Measurements from ENCODE around the gene HHIPL1. TPM values are rescaled to one million over a fixed set of nuclear protein-coding genes. Genes with fewer than 3 reads are reported as not detected.

Gene HHIPL1
- polyA plus RNA-seq, 1 experiment = 1.1 TPM

DNA sequence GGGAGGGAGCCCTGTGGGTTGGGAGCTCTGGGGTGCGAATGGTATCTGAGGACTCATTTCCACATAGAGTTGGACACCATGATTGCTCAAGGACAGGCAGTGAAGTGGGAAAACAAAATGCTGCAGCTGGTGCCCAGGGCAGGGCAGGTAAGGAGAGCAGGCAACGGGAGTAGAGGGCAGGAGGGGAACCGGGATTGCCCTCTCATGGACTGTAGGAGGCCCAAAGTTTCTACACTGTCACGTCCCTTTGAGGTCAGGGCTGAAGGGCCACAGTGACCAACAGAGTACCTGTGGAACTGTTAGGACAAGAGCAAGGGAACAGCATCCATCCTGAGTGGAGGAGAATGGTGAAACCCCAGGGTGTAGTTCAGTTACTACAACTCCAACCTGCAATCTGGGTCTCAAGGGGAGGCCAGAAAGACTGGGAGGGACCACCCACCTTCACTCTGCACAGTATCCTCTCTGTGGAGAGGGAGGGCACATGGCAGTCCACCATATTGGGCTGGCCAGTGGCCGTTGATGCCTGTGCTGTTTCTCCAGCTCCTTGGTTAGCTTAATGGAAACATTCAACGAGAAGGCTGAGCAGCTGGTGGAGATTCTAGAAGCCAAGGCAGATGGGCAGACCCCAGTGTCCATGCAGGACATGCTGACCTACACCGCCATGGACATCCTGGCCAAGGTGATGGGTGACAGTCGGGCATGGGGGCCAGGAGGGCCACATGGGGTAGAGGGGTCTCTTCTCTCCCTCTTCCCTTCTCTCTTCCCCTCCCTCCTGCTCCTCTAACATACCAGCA is 61.4 kb downstream of the HHIPL1 start:
- CTCF ChIA-PET = no interaction called here

DNA sequence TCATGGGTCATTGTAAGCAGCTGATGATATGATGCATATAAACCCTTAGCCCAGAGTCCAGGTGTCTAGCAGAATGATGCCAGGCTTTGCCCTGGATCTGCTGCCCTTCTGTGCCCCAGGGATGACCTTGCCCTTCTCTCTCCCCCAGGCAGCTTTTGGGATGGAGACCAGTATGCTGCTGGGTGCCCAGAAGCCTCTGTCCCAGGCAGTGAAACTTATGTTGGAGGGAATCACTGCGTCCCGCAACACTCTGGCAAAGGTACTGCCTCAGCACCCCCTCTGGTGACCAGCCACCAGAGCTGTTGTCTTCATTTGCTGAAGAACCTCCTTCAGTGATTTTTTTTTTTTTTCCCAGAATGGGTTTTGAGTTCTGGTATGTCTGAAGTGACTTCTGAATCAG is 62.5 kb downstream of the HHIPL1 start:
- Histone ChIP-seq H3K9me3 (ENCODE audit: control insufficient read depth, insufficient read depth, low read length) (peaks cover 20% of the 10 kb centered on the region), H3K27me3 (ENCODE audit: control insufficient read depth, insufficient read depth, low read length) (peaks cover 13% of the 10 kb centered on the region), H3K27ac (ENCODE audit: low read depth, low read length) (no peak overlapping the region), H3K4me3 (ENCODE audit: low read depth, low read length) (no peak overlapping the region)
- CTCF ChIA-PET = interaction anchor here (0.7 kb wide), 1 partner anchor 178 kb away, joined by 3 read pairs; no protein-coding TSS in a partner anchor
- TF ChIP-seq, protein P1, sequence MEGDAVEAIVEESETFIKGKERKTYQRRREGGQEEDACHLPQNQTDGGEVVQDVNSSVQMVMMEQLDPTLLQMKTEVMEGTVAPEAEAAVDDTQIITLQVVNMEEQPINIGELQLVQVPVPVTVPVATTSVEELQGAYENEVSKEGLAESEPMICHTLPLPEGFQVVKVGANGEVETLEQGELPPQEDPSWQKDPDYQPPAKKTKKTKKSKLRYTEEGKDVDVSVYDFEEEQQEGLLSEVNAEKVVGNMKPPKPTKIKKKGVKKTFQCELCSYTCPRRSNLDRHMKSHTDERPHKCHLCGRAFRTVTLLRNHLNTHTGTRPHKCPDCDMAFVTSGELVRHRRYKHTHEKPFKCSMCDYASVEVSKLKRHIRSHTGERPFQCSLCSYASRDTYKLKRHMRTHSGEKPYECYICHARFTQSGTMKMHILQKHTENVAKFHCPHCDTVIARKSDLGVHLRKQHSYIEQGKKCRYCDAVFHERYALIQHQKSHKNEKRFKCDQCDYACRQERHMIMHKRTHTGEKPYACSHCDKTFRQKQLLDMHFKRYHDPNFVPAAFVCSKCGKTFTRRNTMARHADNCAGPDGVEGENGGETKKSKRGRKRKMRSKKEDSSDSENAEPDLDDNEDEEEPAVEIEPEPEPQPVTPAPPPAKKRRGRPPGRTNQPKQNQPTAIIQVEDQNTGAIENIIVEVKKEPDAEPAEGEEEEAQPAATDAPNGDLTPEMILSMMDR (IDR thresholded peaks at IDR 0.05; ENCODE audit: low read depth, low read length) = no peak
- no peak for DNase-seq (ENCODE audit: low read depth, low spot score)
- POLR2A ChIA-PET = no interaction called here

More for the DNA sequence above, 61.4 kb downstream of the HHIPL1 start:
- H3K27me3 ChIP-seq (ENCODE audit: control insufficient read depth, insufficient read depth, low read length) = peaks cover 13% of the 10 kb centered on the region
- peaks cover 20% of the 10 kb centered on the region for H3K9me3 ChIP-seq (ENCODE audit: control insufficient read depth, insufficient read depth, low read length)
- POLR2A ChIA-PET = interaction anchor here (0.9 kb wide), 1 partner anchor 22 kb away, joined by 3 read pairs; the partner anchor contains the start of gene CYP46A1
- no peak overlapping the region for H3K4me3 ChIP-seq (ENCODE audit: low read depth, low read length)
- no peak for DNase-seq (ENCODE audit: low read depth, low spot score)
- TF ChIP-seq, protein P1 (IDR thresholded peaks at IDR 0.05; ENCODE audit: low read depth, low read length) = no peak
- H3K27ac ChIP-seq (ENCODE audit: low read depth, low read length) = no peak overlapping the region

DNA sequence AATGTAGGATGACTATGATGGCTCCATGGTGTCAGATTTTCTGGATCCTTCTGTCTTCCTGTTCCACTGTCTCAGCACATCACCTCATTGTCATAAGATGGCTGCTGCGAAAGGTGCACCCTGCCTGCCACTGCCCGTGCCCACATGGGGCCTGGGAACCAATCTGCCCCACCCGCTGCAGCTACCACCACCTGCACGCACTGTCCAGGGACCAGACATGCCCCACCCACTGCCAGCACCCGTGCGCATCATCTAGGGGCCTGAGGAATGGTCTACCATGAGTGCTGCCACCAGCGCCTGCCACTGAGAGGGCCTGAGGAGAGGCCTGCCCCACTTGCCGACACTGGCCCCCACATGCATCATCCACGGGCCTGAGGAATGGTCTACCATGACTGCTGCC is 63.0 kb downstream of the HHIPL1 start:
- H3K4me3 ChIP-seq (ENCODE audit: low read depth, low read length) = no peak overlapping the region
- DNase-seq (ENCODE audit: low read depth, low spot score) = no peak
- CTCF ChIA-PET = no interaction called here
- peaks cover 19% of the 10 kb centered on the region for H3K9me3 ChIP-seq (ENCODE audit: control insufficient read depth, insufficient read depth, low read length)
- H3K27me3 ChIP-seq (ENCODE audit: control insufficient read depth, insufficient read depth, low read length) = peaks cover 17% of the 10 kb centered on the region
- TF ChIP-seq, protein P1 (IDR thresholded peaks at IDR 0.05; ENCODE audit: low read depth, low read length) = no peak
- POLR2A ChIA-PET = no interaction called here
- H3K27ac ChIP-seq (ENCODE audit: low read depth, low read length) = no peak overlapping the region

DNA sequence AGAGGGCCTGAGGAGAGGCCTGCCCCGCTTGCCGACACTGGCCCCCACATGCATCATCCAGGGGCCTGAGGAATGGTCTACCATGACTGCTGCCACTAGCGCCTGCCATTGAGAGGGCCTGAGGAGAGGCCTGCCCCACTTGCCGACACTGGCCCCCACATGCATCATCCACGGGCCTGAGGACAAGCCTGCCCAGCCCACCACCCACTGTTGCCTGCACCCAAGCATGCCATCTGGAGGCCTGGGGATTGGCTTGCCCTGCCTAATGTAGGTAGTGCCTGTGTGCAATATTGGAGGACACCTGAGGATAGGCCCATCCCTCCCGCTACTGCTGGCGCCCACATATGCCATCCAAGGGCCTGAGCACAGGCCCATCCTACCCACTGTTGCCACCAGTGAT is 63.5 kb downstream of the HHIPL1 start:
- POLR2A ChIA-PET = no interaction called here
- Histone ChIP-seq H3K27ac (ENCODE audit: low read depth, low read length) (no peak overlapping the region), H3K27me3 (ENCODE audit: control insufficient read depth, insufficient read depth, low read length) (peaks cover 17% of the 10 kb centered on the region), H3K9me3 (ENCODE audit: control insufficient read depth, insufficient read depth, low read length) (peaks cover 14% of the 10 kb centered on the region), H3K4me3 (ENCODE audit: low read depth, low read length) (no peak overlapping the region)
- CTCF ChIA-PET = no interaction called here
- DNase-seq (ENCODE audit: low read depth, low spot score) = no peak
- TF ChIP-seq, protein P1 (IDR thresholded peaks at IDR 0.05; ENCODE audit: low read depth, low read length) = no peak

DNA sequence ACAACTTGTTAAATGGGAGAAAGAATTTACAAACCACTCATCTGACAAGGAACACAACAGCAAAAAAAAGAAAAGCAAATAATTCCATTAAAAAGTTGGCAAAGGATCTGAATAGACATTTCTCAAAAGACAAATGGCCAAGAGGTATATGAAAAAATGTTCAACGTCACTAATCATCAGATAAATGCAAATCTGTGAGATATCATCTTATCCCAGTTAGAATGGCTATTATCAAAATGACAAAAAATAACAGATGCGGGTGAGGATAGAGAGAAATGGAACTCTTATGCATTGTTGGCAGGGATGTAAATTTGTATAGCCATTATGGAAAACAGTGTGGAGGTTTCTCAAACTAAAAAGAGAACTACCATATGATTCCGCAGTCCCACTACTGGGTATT is 69.0 kb downstream of the HHIPL1 start:
- CTCF ChIA-PET = interaction anchor here (0.7 kb wide), 1 partner anchor 13 kb away, joined by 3 read pairs; no protein-coding TSS in a partner anchor
- no peak overlapping the region for H3K27ac ChIP-seq (ENCODE audit: low read depth, low read length)
- no peak overlapping the region for H3K4me3 ChIP-seq (ENCODE audit: low read depth, low read length)
- TF ChIP-seq, protein P1 (IDR thresholded peaks at IDR 0.05; ENCODE audit: low read depth, low read length) = no peak
- H3K9me3 ChIP-seq (ENCODE audit: control insufficient read depth, insufficient read depth, low read length) = no peaks in the 10 kb centered on the region
- POLR2A ChIA-PET = no interaction called here
- H3K27me3 ChIP-seq (ENCODE audit: control insufficient read depth, insufficient read depth, low read length) = peaks cover 27% of the 10 kb centered on the region
- no peak for DNase-seq (ENCODE audit: low read depth, low spot score)

Measured in AG04450 (cell line).